Activated CD8-positive, alpha-beta memory T cell treated with anti-CD3 and anti-CD28 coated beads, Interleukin-2, amount 50 U/mL, for 4 hours (primary cell): ENCODE results near the gene EPB41L1.

Experiments
- DNase-seq: peaks from one replicate; pipeline ENCODE4 v3.0.0-alpha.2; 2020

Gene EPB41L1

DNA sequence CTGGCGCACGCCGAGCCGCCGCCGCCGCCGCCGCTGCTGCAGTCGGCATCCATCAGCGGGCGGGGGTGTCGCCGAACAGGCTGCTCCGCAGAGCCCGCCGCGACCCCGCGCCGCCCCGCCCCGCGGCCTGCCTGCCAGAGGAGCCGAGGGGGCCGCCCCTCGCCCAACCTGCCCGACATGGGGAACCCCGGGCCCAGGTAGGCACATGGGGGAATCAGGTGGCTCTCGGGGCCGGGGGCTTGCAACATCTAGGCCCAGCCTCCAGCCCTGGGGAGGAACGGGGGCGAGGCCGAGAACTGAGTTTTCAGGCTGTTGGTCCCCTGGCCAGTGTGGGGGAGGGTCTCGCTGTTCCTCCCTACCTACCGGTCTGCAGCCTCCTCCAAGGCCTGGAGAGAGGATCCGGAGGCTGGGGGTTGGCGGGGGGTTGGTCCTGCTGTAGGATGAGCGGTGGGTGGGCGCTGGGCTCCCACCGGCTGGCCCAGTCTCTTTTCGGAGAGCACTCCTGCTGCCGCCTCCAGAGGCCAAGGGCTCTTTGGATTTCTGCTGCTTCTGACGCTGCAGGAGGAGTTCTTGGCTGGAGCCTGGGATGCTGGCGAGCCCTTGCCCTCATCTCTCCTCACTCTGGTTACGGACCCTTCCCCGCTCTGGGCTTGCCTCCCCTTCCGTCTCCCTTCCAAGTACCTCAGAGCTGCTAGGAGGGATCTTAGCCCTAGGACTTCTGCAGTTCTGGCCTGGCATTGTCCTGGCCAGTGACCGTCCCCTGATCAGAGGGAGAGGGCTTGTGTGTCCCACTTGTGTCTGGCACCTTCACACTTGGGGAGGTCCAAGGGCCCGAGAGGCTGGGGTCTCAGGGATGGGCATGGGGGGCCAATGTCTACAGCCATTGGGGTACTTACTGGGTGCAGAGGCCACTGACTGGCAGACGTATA, at the start of gene EPB41L1:
Gene EPB41L1 (plus strand): TSS at position 41 of the 929 bp plus-strand sequence. CDS start 19,038 bp downstream, outside the sequence.
- DNase-seq, result no peak

- DNase-seq, result no peak
These were observed 49.7 kb upstream of the EPB41L1 start for GRCh38 chr20:36104856-36105255.

GRCh38 chr20:36105711-36106226, 48.8 kb upstream of the EPB41L1 start:
- DNase-seq, result no peak

- DNase-seq, result no peak
These were observed 47.9 kb upstream of the EPB41L1 start for GRCh38 chr20:36106606-36107005.

DNA sequence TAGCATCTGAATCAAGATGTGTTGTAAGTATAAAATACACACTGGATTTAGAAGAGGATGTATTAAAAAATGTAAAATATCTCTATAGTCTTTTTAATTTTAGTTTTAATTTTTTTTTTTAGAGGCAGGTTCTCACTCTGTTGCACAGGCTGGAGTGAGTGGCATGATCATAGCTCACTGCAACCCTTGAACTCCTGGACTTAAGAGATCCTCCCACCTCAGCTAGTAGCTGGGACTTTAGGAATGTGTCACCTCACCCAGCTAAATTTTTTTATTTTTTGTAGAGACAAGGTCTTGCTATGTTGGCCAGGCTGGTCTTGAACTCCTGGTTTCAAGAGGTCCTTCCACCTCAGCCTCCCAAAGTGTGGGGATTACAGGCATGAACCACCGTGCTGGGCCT, 46.7 kb upstream of the EPB41L1 start:
- no peak for DNase-seq

GRCh38 chr20:36109251-36109947, 45.1 kb upstream of the EPB41L1 start:
- DNase-seq, result no peak

DNA sequence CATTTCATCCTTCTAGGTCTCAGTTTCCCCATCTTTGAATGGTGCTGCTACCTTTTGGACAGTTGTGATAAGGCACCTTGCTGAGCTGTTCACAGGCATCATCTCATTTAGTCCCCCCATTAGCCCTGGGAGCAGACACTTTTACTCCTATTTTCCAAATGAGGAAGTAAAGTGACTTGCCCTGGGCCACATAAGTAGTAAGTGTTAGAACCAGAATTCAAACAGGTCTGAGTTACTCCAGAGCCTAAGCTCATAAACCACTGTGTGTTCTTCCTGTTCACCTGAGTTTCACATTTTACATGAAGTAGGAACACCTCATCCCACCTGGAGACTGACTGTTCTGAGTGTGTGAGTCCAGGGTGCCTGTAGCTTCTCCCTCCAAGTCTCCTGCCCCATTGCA, 43.5 kb upstream of the EPB41L1 start:
- no peak for DNase-seq

DNA sequence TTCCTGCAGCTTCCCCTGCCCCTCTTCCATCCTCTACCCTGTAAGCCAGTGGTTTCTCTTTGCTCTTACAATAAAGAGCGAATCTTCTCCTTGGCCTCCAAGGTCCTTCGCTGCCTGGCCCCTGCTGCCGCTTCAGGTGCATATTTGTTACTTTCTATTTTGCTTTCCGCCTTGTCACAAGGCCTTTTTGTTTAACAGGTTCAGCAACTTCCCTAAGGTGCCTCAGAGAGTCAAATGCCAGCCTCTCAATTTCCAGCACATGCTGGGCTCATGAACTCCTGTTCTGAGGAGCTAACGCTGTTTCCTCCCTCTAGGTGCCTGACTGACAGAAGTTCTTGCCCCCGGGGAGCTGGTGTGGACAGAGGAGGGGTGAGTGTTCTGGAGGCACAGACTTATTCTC, 42.4 kb upstream of the EPB41L1 start:
- no peak for DNase-seq

DNA sequence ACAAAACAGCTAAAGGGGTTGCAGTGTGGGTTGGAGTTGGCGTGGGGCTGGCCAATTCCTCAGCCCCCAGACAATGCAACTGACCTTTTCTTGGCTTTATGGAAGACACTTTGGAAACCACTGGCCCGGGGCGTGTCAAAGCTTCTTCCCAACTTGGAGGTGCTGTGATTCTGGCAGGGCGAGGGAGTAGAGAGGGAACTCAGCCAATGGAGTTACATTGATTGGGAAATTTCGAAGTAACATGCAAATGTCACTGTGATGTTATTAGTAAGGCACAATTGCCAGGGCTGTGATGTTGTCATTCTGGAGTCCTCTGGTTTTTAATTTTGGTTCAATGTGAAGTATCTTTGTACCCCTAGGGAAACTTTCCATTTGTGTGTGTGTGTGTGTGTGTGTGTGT, 41.5 kb upstream of the EPB41L1 start:
- no peak for DNase-seq

DNA sequence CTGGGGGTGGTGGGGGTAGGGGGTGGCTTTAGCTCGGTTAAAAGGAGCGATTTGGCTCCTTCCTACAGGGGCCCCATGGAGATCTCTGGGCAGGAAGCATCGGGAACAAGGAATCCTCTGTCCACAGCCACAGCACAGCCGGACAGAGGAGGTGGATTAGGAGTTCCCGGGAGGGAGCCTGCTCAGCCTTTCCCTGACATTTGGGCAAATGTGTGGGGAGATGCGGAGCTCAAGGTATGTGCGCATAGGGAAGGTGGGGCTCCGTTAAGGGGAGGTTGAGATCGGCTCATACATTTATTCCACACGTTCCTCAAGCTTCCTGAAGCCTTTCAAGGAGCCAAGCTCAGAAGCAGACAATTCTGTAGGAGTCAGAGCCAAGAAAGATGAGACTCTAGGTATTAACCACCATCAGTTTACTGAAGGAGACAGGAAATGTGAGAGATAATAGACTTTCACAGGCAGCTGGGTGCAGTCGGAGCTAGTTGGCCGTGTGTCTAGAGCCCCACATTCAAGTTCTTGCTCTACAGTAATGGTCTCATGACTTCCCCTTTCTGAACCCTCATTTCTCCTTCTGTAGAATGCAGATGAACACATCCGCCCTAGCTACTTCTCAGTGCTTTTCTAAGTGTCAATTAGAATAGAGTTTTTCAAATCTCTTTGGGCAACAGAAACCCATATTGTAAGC, 40.8 kb upstream of the EPB41L1 start:
- DNase-seq, result no peak

DNA sequence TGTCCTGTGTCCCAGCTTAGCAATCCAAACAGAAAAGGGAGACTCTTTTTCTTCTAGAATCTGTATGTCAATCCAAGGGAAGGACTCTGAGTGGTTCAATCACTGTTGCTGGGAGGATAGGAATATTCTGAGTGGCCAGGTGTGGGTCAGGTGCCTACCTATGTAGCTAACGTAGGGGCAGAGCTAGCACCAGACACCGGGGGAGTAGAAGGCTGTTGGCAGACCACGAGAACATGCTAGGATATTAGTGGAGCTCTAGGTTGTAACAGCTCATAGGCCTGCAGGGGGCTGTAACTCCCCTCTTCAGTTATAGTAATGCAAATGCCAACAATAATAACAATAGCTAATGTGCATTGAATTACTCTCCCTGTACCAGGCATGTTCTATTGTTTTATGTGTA, 39.8 kb upstream of the EPB41L1 start:
- DNase-seq, result no peak

- no peak for DNase-seq
These were observed 38.6 kb upstream of the EPB41L1 start for GRCh38 chr20:36115925-36116324.

DNA sequence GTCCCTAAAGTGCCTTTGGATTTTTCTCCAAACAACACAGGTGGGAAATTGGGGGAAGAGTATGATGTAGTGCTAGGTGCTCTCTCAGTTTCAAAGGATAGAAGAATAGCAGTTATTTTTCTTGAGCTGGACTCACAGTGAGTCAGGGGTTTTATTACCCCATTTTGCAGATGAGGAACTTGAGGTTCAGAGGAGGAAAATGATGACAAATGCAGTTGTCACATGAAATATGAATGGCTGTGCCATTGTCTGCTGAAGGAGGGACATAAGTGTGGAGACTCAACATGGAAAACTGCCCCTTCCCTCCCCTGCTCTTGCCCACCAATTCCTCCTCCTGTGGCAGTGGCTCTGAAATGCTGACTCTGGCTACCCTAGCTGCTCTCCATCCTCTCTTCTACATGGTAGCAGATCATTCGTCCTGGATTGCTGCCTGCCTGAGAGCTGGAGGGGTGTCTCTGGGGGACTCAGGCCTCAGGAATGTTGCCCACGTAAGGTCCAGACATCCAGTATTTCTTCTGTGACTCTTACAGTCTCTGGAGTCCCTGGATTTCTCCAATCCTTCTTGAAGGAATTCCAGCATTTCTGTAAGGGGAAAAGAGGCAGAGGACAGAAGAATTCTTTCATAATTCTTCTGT, 37.6 kb upstream of the EPB41L1 start:
- DNase-seq, result no peak

- no peak for DNase-seq
These were observed 36.9 kb upstream of the EPB41L1 start for GRCh38 chr20:36117638-36118037.

DNA sequence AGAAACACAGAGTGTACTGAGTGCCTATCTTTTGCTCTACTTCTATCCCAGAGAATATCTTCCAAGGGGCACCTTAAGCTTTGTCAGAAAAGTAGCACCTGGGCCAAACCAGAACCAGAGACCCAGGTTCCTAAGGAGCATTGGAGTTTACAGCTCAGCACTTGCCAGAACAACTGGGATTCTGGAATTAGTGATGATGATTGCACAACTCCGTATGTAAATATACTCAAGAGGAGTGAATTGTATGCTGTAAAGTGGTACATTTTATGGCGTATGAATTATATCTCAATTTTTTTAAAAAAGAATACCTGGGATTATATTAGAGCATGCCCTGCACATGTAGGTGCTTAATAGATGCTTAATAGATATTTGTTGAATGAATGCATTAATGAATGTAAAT, 36.2 kb upstream of the EPB41L1 start:
- no peak for DNase-seq

DNA sequence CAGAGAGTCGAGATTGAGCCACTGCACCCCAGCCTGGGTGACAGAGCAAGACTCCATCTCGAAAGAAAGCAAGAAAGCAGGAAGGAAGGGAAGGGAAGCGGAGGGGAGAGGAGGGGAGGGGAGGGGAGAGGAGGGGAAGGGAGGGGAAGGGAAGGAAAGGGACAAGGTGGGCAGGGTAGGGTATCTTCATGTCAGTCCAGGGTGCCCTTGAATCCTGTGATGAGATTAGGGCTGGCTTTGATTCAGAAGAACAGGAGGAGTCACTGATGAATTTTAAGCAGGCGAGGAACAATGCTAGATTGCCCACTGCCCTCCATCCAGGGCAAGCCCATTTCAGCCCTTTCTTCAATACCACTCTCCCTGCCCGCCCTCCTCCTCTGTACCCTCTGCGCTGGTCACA, 35.0 kb upstream of the EPB41L1 start:
- DNase-seq, result no peak

DNA sequence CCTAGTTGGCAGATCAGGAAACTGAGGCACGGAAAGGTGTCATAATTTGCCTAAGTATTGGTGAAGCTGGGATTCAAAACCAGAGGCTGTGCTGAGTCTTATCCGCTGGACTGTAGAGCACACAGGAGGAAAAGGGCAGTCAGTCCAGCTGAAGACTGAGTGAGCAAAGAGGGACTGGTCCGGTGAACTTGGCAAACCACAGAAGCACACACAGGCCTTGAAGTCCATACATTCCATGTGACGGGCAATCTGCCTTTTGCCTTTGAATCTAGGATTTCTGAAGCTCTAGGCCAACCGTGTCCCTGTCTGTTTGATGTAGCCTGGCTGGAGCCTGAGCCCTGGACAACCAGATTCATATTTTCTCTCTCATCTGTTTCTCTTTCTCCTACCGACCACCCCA, 34.3 kb upstream of the EPB41L1 start:
- no peak for DNase-seq

- DNase-seq, result no peak
These were observed 33.5 kb upstream of the EPB41L1 start for GRCh38 chr20:36120991-36121390.

- no peak for DNase-seq
These were observed 32.3 kb upstream of the EPB41L1 start for GRCh38 chr20:36121981-36122930.

DNA sequence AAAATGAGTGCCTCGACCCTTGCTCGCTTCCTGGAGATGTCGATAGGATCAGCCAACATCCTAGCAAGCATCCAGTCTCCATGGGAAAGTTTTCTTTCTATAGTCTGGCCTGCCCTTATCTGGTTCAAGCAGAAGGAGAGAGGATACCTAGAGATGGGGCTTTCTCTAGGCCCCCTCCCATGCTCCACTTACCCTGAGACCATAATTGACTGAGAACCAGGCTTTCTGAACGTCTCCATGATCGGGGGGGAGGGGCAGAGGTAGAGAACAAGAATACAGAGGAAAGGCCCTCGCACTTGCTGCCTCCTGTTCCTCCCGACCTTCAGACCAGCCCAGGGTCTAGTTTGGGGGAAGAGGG, 31.6 kb upstream of the EPB41L1 start:
- no peak for DNase-seq

DNA sequence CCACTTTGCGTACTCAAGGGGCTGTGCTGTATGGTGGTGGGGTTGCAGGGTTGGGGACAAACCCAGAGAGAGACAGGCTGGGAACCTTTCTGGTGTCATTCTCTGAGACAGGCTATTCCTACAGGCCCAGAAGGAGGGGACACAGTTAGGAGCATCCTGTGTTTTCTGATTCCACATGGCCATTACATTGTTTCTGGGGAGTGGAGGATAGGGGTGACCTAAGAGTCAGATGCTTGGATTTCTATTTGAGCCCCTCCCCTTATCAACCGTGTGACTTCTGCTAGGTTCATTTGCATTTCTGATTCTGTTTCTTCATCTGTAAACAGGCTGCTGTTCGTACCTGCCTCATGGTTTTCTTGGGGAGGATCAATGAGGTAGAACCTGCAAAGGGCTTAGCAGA, 29.4 kb upstream of the EPB41L1 start:
- DNase-seq, result no peak
